MV-4-11 (cell line): Measurements from ENCODE around the gene PCMT1.
A peak's percentile ranks its signal among the peaks of the same experiment; 100 is the strongest.

ENCODE experiments used
- DNase-seq: peaks from one replicate; lab custom pipeline; 2025; lab: John Stamatoyannopoulos, UW

PCMT1 gene

DNA sequence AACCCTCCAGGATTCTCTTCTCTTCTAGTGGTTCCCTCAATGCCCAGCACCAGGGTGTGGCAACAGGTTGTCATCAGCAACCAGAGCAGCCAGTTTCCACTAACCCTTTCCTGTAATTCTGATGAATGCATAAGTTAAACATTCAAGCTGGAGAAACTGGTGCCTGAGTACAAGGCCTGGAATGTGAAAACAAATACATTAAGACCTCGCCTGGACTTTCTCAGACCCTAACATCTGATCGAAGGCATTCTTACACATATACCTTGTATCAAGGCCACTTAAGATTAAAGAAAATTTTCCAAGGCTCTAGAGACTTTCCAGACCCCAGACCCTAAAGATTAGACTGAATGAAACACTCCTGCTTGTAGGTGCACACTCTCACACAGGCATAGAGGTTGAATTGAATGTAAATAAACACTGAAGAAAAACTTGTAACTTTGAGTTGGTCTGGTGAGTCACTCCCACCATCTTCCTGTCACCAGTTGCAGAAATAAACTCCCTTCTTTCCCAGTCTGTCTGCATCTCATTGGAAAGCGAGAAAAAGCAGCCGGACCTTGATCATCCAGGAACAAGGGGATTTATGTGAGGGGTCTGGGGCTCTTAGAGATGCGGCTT is 105.6 kb downstream of the PCMT1 start:
- no peak for DNase-seq

DNA sequence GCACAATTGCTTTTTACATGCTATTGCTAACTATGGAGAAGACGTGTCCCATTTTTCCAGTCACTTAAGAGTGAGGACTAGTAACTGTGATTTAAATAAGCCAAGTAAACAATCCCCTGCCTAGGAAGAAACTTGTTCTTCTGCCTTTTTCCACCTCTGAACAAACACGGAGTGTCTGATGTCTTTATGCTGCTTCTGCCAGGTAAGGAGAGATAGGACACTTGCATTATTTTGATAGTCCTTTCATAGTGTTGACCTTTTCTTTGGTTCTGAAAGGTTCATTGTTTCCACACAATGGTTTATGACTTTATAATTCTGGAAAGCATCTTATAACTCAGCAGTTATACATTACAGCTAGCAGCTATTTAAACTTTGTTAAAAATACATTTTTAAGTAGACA is 106.2 kb downstream of the PCMT1 start:
- DNase-seq: no peak

DNA sequence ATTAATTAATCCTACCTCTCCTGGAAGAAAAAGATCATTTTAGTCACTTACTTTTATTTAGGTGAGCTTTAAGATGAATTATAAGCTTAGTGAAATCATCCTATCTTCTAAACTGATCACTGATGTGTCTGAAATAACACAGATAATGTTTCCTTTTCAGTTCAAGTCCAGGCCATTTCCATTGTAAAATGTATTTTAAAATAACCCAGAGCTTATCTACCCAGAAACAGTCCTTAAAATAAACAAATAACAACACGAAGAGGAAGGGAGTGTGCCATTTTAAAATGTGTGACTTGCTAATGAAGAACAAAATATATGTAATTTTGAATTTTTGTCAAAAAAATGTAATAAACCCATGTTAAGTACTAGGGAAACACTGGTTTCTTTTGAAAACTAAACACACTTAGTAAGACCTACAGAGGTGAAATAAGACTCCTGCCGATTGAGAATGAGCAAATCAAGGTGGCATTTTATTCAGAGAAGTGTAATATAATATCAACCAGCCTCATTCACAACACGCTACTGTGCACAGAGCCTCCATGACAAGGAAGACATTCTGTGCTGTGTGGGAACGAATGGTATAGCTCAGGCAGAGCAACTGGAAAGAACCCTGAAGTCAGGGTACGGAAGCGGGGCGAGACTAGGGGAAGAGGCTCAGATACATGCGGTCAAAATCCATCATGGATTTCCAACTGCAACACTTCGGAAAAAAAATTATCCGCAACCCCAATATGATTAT is 106.9 kb downstream of the PCMT1 start:
- DNase-seq: no peak

DNA sequence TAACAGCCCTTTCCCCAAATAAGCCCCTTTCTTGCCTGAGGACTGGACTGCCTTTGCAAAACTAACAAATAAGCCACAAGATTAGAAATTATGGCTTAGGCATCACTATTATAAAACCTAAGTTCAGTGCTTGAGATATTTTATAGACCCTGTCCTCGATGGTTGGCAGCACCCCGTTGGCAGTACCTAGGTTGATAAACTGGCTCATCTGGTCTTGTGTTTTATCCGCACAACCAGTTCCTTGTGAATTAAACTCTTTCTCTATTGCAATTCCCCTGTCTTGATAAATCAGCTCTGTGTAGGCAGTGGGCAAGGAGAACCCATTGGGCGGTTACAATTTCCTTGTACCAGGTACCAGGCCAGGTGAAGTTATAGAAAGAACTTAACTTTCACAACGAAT is 108.0 kb downstream of the PCMT1 start:
- no peak for DNase-seq

DNA sequence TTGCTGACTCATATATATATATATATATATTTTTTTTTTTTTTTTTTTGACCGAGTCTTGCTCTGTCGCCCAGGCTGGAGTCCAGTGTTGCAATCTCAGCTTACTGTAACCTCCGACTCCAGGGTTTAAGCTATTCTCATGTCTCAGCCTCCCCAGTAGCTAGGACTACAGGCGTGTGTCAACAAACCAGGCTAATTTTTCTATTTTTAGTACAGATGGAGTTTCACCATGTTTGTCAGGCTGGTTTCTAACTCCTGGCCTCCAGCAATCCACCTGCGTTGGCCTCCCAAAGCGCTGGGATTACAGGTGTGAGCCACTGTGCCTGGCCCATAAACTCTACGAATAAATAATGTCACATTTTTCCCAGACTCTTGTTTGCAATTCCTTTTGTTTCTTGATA is 109.8 kb downstream of the PCMT1 start:
- peak; percentile 27 for DNase-seq

DNA sequence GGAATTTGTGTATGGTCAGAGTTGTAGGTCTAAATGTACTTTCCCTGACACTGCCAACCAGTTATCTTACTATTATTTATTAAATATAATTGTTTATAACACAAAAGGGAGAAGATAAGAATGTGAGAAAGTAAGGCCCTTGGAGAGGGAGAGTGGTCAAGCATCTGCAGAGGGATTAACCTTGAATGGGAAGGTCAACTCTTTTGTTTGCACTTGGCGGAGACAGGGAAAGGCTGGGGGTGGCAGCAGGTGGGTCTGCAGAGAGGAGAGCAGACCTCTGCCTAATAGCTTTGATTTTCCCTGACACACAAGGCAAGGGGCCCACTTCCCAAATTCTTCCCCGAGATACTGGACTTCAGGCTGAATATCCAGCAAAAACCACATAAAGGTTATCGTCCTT is 110.4 kb downstream of the PCMT1 start:
- no peak for DNase-seq

DNA sequence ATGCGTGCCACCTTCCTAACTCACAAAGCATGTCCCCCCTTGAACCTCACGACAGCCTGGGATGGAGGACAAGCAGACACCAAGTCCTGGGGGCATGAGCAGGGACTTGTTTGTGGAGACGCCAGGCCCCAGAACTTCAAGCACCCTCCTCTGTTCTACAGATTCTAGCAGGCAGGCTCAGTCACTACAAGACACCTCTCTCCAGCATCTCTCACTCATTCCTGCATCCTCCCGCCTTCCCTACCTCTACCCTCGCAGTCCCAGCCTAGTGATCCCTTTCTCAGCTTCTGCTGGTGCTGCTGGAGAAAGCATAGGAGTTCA is 110.9 kb downstream of the PCMT1 start:
- no peak for DNase-seq
